ENCODE data around the gene GFRA4. TPM values are rescaled to one million over a fixed set of nuclear protein-coding genes. Genes with fewer than 3 reads are reported as not detected.
"Not testable (repeated sequence)": the region's sequence is repeated elsewhere in the genome, so short reads cannot be mapped to it uniquely, and the experiment has no call there.

GFRA4 gene
- total RNA-seq, 2 experiments from 2014 or later: not detected

DNA sequence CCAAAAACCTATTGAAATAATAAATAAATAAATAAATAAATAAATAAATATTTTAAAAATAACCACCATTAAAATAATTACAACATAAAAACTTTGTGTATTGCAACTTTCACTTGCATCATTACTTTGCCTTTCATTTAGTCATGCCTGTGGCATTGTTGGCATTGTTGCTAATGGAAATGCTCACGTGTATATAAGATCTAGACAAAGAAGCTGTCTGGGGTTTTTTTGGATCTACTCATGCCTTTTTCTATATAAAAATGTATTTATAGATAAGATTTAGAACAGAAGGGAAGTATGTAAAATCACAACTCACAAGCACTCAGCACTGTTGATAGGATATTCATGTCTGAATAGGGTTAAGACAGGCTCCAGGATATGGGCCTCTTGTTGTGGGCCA, 27.9 kb downstream of the GFRA4 start:
- H3K36me3 Mint-ChIP-seq (ENCODE audit: low read depth): peaks cover 13% of the 10 kb centered on the region
- CTCF ChIA-PET: no interaction called here

DNA sequence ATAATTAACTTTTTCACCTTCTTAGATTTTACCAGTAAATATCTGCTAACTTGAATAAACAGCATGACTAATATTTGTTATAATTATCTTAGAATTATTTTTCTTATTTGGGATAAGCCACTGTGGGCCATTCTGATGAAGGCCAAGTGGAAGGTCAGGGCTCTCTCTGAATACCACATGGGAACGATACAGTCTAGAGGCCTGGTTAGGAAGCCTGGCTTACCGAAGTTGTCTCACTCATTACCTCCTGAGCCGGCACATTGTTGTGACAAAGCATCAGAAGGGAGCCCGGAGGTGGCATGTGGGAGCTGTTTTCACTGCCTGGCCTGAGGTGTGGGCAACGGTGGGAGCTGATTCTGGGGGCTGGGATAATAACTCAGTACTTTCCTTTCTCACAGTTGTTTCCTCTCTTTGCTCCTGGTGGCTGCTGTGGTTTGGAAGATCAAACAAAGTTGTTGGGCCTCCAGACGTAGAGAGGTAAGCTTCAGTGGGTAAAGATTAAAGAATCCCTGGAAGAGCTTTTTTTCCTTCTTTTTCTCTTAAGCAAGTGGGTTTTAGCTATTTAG, 29.2 kb downstream of the GFRA4 start:
- peaks cover 9% of the 10 kb centered on the region for H3K36me3 Mint-ChIP-seq (ENCODE audit: low read depth)
- no peaks in the 10 kb centered on the region for H3K9me3 Mint-ChIP-seq
- no peak for DNase-seq
- intact Hi-C loops (cut with micrococcal nuclease): no loop called here
- H3K4me1 Mint-ChIP-seq (ENCODE audit: low read depth): no peaks in the 10 kb centered on the region
- CTCF ChIA-PET: interaction anchor here (0.6 to 1.3 kb wide), 2 partner anchors 61 to 71 kb away, joined by 3 to 4 read pairs; no protein-coding TSS in a partner anchor
- H3K27ac Mint-ChIP-seq: no peak overlapping the region
- H3K4me3 Mint-ChIP-seq: no peak overlapping the region
- H3K27me3 Mint-ChIP-seq (ENCODE audit: low read depth): no peaks in the 10 kb centered on the region

More for the DNA sequence above, 27.9 kb downstream of the GFRA4 start:
- no peak overlapping the region for H3K4me3 Mint-ChIP-seq
- intact Hi-C loops (cut with micrococcal nuclease): no loop called here
- H3K27ac Mint-ChIP-seq: no peak overlapping the region
- DNase-seq: no peak
- no peaks in the 10 kb centered on the region for H3K4me1 Mint-ChIP-seq (ENCODE audit: low read depth)
- H3K27me3 Mint-ChIP-seq (ENCODE audit: low read depth): no peaks in the 10 kb centered on the region
- no peaks in the 10 kb centered on the region for H3K9me3 Mint-ChIP-seq

DNA sequence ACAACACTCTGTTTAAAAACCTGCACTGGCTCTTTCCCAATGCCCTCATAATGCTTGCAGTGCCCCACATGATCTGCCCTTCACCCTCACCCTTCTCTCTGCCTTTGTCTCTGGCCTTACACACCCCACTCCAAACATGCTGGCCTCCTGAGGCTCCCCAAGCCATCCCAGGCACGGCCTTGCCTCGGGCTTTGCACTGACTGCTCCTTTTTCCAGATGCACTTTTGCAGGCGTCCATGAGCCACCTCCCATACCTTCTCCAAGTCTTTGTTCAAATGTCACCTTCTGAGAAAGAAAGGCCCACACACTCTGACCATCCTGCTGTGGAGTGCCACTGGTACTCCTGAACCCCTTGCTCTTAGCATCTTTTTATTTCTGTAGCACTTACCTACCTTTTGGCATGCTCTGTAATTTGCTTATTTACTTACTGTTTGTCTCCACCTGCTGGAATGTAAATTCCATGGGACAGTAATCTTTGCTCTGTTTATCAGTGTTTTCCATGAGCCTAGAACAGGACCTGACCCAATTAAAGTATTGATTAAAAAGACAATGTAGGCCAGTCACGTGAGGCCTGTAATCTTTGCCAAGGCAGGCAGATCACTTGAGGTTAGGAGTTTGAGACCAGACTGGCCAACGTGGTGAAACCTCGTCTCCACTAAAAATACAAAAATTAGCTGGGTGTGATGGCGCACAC, 30.7 kb downstream of the GFRA4 start:
- H3K4me1 Mint-ChIP-seq (ENCODE audit: low read depth): no peaks in the 10 kb centered on the region
- no peak overlapping the region for H3K27ac Mint-ChIP-seq
- H3K36me3 Mint-ChIP-seq (ENCODE audit: low read depth): peaks cover 11% of the 10 kb centered on the region
- H3K27me3 Mint-ChIP-seq (ENCODE audit: low read depth): no peaks in the 10 kb centered on the region
- H3K4me3 Mint-ChIP-seq: no peak overlapping the region
- no peaks in the 10 kb centered on the region for H3K9me3 Mint-ChIP-seq
- intact Hi-C loops (cut with micrococcal nuclease): no loop called here
- no peak for DNase-seq
- CTCF ChIA-PET: no interaction called here

DNA sequence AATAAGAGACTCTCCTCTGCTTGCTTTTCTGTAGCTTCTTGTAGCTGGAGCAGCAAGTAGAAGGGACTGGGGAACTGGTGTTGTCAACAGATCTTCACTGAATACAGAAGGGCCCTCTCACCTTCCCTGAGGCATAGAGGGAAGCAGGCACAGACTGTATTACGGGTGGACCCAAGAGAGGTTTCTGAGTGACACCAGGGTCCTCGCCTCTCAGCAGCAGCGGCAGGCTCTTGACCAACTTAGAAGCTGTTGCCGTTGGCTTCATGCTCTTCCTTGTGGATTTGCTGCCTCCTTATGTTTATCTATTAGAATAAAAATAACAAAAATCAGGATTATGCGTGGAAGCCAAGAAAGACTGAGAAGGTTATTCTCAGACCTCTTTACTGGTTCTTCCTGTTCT, 31.7 kb downstream of the GFRA4 start:
- Mint-ChIP-seq H3K4me3 (no peak overlapping the region), H3K27me3 (ENCODE audit: low read depth) (no peaks in the 10 kb centered on the region), H3K4me1 (ENCODE audit: low read depth) (no peaks in the 10 kb centered on the region), H3K9me3 (no peaks in the 10 kb centered on the region), H3K27ac (no peak overlapping the region), H3K36me3 (ENCODE audit: low read depth) (peaks cover 12% of the 10 kb centered on the region)
- intact Hi-C loops (cut with micrococcal nuclease): no loop called here
- no peak for DNase-seq
- CTCF ChIA-PET: no interaction called here

DNA sequence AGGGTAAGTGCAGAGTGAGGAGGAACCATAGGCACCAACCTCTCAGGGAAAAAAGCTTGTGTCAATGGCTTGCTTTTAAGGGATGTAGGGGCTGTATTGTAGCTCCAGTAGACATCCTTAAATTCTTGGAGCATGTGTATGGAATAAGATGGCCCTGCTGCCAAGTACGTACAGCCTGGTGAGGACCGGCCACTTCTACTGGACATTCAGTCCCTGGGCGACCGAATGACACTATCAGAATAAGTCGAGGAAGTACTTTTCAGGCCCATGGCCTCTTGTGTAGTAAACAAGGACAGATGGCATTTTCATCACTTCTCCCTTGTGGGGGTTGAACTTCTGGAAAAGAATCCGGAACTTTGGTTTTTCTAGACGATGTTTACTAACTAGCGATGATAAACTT, 32.8 kb downstream of the GFRA4 start:
- H3K4me3 Mint-ChIP-seq: no peak overlapping the region
- no peak overlapping the region for H3K27ac Mint-ChIP-seq
- no peaks in the 10 kb centered on the region for H3K9me3 Mint-ChIP-seq
- DNase-seq: no peak
- CTCF ChIA-PET: no interaction called here
- no peaks in the 10 kb centered on the region for H3K4me1 Mint-ChIP-seq (ENCODE audit: low read depth)
- H3K27me3 Mint-ChIP-seq (ENCODE audit: low read depth): no peaks in the 10 kb centered on the region
- intact Hi-C loops (cut with micrococcal nuclease): no loop called here
- peaks cover 12% of the 10 kb centered on the region for H3K36me3 Mint-ChIP-seq (ENCODE audit: low read depth)

DNA sequence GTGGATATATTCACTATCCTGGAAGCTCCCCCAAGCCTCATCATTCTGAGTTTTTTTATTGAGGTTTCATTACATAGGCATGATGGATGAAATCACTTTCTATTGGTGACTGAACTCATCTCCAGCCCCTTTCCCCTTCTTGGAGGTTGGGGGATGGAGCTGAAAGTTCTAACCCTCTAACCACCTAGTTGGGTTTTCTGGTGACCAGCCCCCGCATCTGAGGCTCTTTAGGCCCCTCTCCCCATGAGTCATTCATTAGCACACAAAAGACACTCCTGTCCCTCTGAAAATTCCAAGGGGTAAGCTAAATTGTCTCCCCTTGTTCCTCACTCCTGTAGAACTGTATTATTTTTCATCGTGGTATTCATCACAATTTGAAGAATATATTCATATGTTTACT, 33.3 kb downstream of the GFRA4 start:
- Mint-ChIP-seq H3K4me3 (no peak overlapping the region), H3K27me3 (ENCODE audit: low read depth) (no peaks in the 10 kb centered on the region), H3K4me1 (ENCODE audit: low read depth) (no peaks in the 10 kb centered on the region), H3K36me3 (ENCODE audit: low read depth) (peaks cover 15% of the 10 kb centered on the region), H3K9me3 (no peaks in the 10 kb centered on the region), H3K27ac (no peak overlapping the region)
- intact Hi-C loops (cut with micrococcal nuclease): no loop called here
- DNase-seq: no peak
- CTCF ChIA-PET: interaction anchor here (0.7 kb wide), 1 partner anchor 81 kb away, joined by 3 read pairs; no protein-coding TSS in a partner anchor

DNA sequence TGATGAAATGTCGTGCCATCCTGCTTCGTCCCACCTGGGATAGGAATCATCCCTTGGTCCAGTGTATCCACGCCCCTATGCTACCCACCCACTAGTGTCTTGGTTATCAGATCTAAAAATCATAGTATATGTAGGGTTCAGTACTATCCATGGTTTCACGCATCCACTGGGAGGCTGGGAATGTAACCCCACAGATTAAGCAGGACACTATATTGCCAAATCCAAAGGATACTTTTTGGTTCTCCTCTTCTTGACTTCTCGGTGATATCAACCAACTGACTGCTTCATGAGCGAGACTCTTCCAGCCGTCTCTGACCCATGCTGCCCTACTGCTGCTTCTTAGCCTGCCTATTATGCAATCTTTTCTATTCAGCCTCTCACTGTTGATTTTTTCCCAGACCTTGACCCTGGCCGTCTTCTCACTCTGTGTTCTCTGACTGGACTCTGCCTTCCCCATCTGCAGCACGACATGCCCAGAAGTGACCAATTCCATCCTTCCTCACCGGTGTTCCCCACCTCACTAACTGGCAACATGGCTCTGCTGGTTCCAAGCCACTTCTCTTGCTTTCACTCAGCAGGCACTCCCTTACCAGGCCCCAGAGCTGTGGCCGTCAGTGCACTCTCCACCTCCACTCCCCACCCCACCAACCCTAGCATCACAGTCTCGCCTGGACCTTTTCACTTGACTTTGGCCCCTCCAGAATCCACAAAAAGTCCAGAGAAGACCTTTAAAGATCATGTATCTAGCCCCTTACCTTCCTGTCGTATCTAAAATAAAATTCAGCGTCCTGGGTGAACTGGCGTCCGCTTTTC, 34.5 kb downstream of the GFRA4 start:
- H3K4me3 Mint-ChIP-seq: no peak overlapping the region
- DNase-seq: no peak
- intact Hi-C loops (cut with micrococcal nuclease): no loop called here
- peaks cover 15% of the 10 kb centered on the region for H3K36me3 Mint-ChIP-seq (ENCODE audit: low read depth)
- H3K4me1 Mint-ChIP-seq (ENCODE audit: low read depth): no peaks in the 10 kb centered on the region
- CTCF ChIA-PET: interaction anchor here (0.7 kb wide), 1 partner anchor 82 kb away, joined by 3 read pairs; no protein-coding TSS in a partner anchor
- no peak overlapping the region for H3K27ac Mint-ChIP-seq
- no peaks in the 10 kb centered on the region for H3K9me3 Mint-ChIP-seq
- H3K27me3 Mint-ChIP-seq (ENCODE audit: low read depth): no peaks in the 10 kb centered on the region

DNA sequence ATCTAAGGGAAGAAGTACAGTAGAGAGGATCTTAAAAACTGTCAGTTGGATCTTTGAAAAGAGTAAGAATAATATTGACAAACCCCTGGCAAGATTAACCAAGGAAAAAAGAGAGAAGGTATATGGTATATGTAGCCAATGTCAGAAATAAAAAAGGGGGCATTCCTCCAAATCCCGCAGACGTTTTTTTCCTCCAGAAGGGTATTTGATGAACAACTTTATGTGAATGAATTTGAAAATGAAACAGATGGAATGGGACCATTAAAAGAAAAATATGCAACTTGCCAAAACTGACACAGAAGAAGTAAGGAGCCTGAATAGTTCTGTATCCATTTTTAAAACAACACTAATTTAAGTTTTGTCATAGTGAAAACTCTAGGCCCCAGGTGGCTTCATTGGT, 35.7 kb downstream of the GFRA4 start:
- CTCF ChIA-PET: no interaction called here
- Mint-ChIP-seq H3K27me3 (ENCODE audit: low read depth) (no peaks in the 10 kb centered on the region), H3K27ac (no peak overlapping the region), H3K9me3 (no peaks in the 10 kb centered on the region), H3K36me3 (ENCODE audit: low read depth) (peaks cover 12% of the 10 kb centered on the region), H3K4me3 (no peak overlapping the region), H3K4me1 (ENCODE audit: low read depth) (no peaks in the 10 kb centered on the region)
- no peak for DNase-seq
- intact Hi-C loops (cut with micrococcal nuclease): no loop called here

DNA sequence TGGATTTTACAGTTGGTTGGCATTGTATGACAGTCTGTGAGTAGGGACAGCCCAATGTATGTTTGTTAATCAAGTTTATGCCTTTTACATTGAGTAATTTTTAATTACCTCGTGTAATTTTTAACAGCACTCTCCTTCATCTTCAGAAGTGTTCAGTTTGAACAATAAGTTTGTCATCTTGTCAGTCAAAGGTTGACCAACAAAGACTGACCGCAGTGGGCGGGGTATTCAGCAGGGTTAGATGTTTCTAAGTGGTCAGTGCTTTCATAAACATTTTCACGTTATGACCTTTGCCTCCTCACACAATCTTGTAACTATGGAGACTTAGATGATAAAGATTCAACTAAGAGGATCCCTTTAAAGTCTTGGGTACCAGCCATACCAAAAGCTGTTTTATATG, 40.8 kb downstream of the GFRA4 start:
- DNase-seq: no peak
- CTCF ChIA-PET: no interaction called here
- Mint-ChIP-seq H3K36me3 (ENCODE audit: low read depth) (peaks cover 4% of the 10 kb centered on the region), H3K27me3 (ENCODE audit: low read depth) (no peaks in the 10 kb centered on the region), H3K4me1 (ENCODE audit: low read depth) (no peaks in the 10 kb centered on the region), H3K4me3 (no peak overlapping the region), H3K27ac (no peak overlapping the region), H3K9me3 (no peaks in the 10 kb centered on the region)
- intact Hi-C loops (cut with micrococcal nuclease): no loop called here

DNA sequence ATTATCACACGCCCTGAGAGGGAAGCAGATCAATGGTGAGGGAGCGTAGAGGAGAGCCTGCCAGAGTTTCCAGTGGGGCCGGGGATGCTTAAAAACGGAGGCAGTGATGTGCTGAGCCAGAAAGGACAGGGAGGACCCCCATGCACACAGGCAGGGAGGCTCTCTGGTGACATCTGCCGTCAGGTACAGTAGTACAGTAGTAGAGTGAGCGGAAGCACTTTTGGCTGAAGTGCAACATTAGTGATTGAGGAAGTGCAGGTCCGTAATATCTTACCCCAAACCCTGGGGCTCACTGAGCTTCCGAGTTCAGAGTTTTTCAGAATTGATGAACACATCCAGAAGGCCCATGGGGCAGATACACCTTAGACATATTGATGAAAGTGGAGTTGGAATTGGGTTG, 42.1 kb downstream of the GFRA4 start:
- H3K4me1 Mint-ChIP-seq (ENCODE audit: low read depth): no peaks in the 10 kb centered on the region
- DNase-seq: no peak
- H3K27ac Mint-ChIP-seq: no peak overlapping the region
- no peak overlapping the region for H3K4me3 Mint-ChIP-seq
- intact Hi-C loops (cut with micrococcal nuclease): no loop called here
- CTCF ChIA-PET: interaction anchor here (0.6 kb wide), 1 partner anchor 1450 kb away, joined by 3 read pairs; no protein-coding TSS in a partner anchor
- peaks cover 4% of the 10 kb centered on the region for H3K36me3 Mint-ChIP-seq (ENCODE audit: low read depth)
- H3K27me3 Mint-ChIP-seq (ENCODE audit: low read depth): no peaks in the 10 kb centered on the region
- no peaks in the 10 kb centered on the region for H3K9me3 Mint-ChIP-seq

DNA sequence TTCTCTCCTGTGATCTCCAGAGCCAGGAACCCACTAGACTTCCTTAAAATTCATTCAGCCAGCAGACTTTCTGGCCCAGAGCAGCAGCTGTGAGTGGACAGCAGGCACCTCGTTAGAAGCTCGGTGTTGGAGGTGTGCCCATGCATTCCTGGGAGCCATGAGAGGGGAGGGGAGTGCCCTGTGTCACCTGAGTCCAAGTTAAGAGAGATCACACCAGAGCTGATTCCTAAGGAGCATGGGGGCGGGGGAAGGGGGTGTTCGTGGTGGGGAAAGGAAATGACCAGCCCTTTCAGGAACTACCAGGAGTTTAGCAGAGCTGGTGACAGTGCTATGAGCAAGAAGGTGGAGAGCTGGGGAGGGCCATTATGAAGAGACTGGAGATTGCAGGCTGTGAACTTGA, 46.9 kb downstream of the GFRA4 start:
- Mint-ChIP-seq H3K4me3 (no peak overlapping the region), H3K27me3 (ENCODE audit: low read depth) (no peaks in the 10 kb centered on the region), H3K9me3 (no peaks in the 10 kb centered on the region), H3K36me3 (ENCODE audit: low read depth) (peaks cover 3% of the 10 kb centered on the region), H3K4me1 (ENCODE audit: low read depth) (no peaks in the 10 kb centered on the region), H3K27ac (no peak overlapping the region)
- CTCF ChIA-PET: no interaction called here
- intact Hi-C loops (cut with micrococcal nuclease): no loop called here
- DNase-seq: no peak

DNA sequence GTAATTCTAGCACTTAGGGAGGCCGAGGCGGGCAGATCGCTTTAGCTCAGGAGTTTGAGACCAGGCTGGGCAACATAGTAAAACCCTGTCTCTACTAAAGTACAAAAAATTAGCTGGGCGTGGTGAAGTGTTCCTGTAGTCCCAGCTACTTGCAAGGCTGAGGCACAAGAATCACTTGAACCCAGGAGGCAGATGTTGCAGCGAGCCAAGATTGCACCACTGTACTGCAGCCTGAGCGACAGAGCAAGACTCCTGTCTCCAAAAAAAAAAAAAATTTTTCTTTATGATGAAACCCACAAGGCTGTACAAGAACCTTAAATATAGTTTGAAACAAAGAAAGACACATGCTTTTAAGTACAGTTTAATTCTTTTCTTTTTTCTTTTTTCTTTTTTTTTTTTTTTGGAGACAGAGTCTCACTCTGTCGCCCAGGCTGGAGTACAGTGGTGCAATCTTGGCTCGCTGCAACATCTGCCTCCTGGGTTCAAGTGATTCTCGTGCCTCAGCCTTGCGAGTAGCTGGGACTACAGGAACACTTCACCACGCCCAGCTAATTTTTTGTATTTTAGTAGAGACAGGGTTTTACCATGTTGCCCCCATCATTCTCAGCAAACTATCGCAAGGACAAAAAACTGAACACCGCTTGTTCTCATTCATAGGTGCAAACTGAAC, 47.9 kb downstream of the GFRA4 start:
- intact Hi-C loops (cut with micrococcal nuclease); H3K36me3 Mint-ChIP-seq (ENCODE audit: low read depth); H3K27ac Mint-ChIP-seq; H3K4me3 Mint-ChIP-seq; DNase-seq; CTCF ChIA-PET; H3K27me3 Mint-ChIP-seq (ENCODE audit: low read depth); H3K4me1 Mint-ChIP-seq (ENCODE audit: low read depth); H3K9me3 Mint-ChIP-seq: not testable (repeated sequence)
